ENCODE results near the gene FXYD7. TPM values are rescaled to one million over a fixed set of nuclear protein-coding genes. Genes with fewer than 3 reads are reported as not detected.

The FXYD7 gene
- total and polyA plus RNA-seq, 2 of the 4 experiments (the other 2 are of a cell fraction): 0.31 TPM; not detected in 1

- no peak for TF ChIP-seq ELK1 (IDR thresholded peaks at IDR 0.05; ENCODE audit: borderline replicate concordance, low read depth, low read length)
- TF ChIP-seq RAD21 (IDR thresholded peaks at IDR 0.05; ENCODE audit: low read length): no peak
Observed at GRCh38 chr19:35164418-35164817, 21.4 kb downstream of the FXYD7 start (continued).

- Histone ChIP-seq H3K4me2 (ENCODE audit: low read depth, low read length) (no peak overlapping the region), H3K18ac (ENCODE audit: low read depth, low read length) (no peak overlapping the region), H3K9ac (ENCODE audit: low read depth, low read length) (no peak overlapping the region), H3K9me3 (ENCODE audit: control insufficient read depth, insufficient read depth, low read length) (peaks cover 30% of the 10 kb centered on the region), H3K27me3 (ENCODE audit: control insufficient read depth, insufficient read depth, low read length) (no peaks in the 10 kb centered on the region), H3K4me1 (ENCODE audit: control insufficient read depth, insufficient read depth, low read length) (no peaks in the 10 kb centered on the region), H2BK15ac (ENCODE audit: low read depth, low read length) (no peak overlapping the region), H3K14ac (replicated peaks; ENCODE audit: low read depth, low read length) (no peak overlapping the region), H2BK120ac (ENCODE audit: low read depth, low read length) (no peak overlapping the region), H4K8ac (ENCODE audit: low read depth in 2 of 2, low read length in 2 of 2) (no peak overlapping the region), H4K5ac (ENCODE audit: low read depth, low read length) (no peak overlapping the region), H2BK5ac (ENCODE audit: low read depth, low read length, poor library complexity, severe bottlenecking) (no peak overlapping the region), H3K23ac (ENCODE audit: low read depth, low read length) (no peak overlapping the region), H3K9me1 (ENCODE audit: insufficient read depth, low read length) (no peaks in the 10 kb centered on the region), H4K91ac (ENCODE audit: insufficient read depth, low read depth, low read length) (no peak overlapping the region), H2AK9ac (replicated peaks; ENCODE audit: low read depth, low read length, poor library complexity) (no peak overlapping the region), H4K20me1 (ENCODE audit: insufficient read depth, low read length) (no peaks in the 10 kb centered on the region), H3K56ac (ENCODE audit: extremely low read depth, insufficient read depth, low read length) (no peak overlapping the region), H2AK5ac (ENCODE audit: low read depth, low read length) (no peak overlapping the region), H3K79me1 (ENCODE audit: low read depth in 1 of 2, low read length in 2 of 2) (peaks cover 5% of the 10 kb centered on the region in 2 experiments; a peak in 3 of 4 replicates), H3K4ac (ENCODE audit: low read depth, low read length) (no peak overlapping the region), H2BK20ac (ENCODE audit: low read depth, low read length) (no peak overlapping the region), H3K4me3 (ENCODE audit: insufficient read depth, low read depth, low read length) (no peak overlapping the region), H2AFZ (replicated peaks; ENCODE audit: low read length, poor library complexity) (no peak overlapping the region), H3K36me3 (ENCODE audit: control insufficient read depth, insufficient read depth, low read length) (peaks cover 54% of the 10 kb centered on the region), H3K27ac (ENCODE audit: insufficient read depth, low read length) (no peak overlapping the region)
- intact Hi-C loops (cut with micrococcal nuclease): no loop called here
- dilution Hi-C loops (cut with HindIII; ENCODE audit: low sequenced_read_pairs, unreplicated experiment): no loop called here
- POLR2A ChIA-PET (ENCODE audit: unreplicated experiment): no interaction called here
- no TSS peak for BruUV-seq (replicated peaks)
- in situ Hi-C loops (cut with MboI; ENCODE audit: low sequenced_read_pairs): no loop called here
- WGBS, 2 experiments (ENCODE audit: extremely low coverage in 2 of 2, insufficient read length in 1 of 2): 90% methylated on average over 2 of the region's 5 CpGs; no CpG with 5 or more reads in 1 of the 2 experiments
- TF ChIP-seq MXI1 (IDR thresholded peaks at IDR 0.05; ENCODE audit: borderline replicate concordance, low read depth, low read length): no peak
- TF ChIP-seq CEBPB (IDR thresholded peaks at IDR 0.05; ENCODE audit: low read depth, low read length): no peak
- CTCF ChIA-PET: no interaction called here
- ATAC-seq (ENCODE audit: low read depth) (no peak), DNase-seq (no peak)
Observed at GRCh38 chr19:35165200-35166058, 22.4 kb downstream of the FXYD7 start.
